PC-9 (cell line): ENCODE measurements around the gene TNK1. TPM values are rescaled to one million over a fixed set of nuclear protein-coding genes. Genes with fewer than 3 reads are reported as not detected.

Source experiments
- BruUV-seq: library from RNA; stranded (reverse); fragments of 400-500 nt; replicated peaks from 2 replicates; lab custom pipeline; 2021; lab: Mats Ljungman, UMichigan
- CTCF ChIA-PET: fragments of 300-600 bp; sonication (Branson Sonifier 250); formaldehyde crosslinking; loops from one replicate; lab custom pipeline; 2022; ENCODE audit warnings: antibody characterized with exemption; lab: Charles Lee
- POLR2A ChIA-PET: fragments of 300-600 bp; sonication (Branson Sonifier 250); formaldehyde crosslinking; loops from one replicate; lab custom pipeline; 2022; ENCODE audit warnings: antibody characterized with exemption; ENCODE audit not compliant: unreplicated experiment; lab: Charles Lee
- DNase-seq, 2 experiments: peaks; one replicate each; pipeline versions ENCODE4 v3.0.0 to v3.0.0-alpha.2; 2015 to 2022; ENCODE audit warnings: mixed read lengths in 1 of 2
- H2AFZ ChIP-seq: fragments of 200-600 bp; sonication (generic); 2 replicates; pipeline ENCODE4 v1.8.1; 2017; ENCODE audit warnings: antibody characterized with exemption
- H3F3A ChIP-seq: fragments of 200-600 bp; sonication (generic); 2 replicates; pipeline ENCODE4 v1.8.1; 2017; ENCODE audit warnings: antibody characterized with exemption, mild to moderate bottlenecking, low read depth; ENCODE audit not compliant: insufficient read depth
- H3K27ac ChIP-seq: fragments of 200-600 bp; sonication (generic); 2 replicates; pipeline ENCODE4 v1.6.1; 2016; ENCODE audit warnings: mixed run types
- H3K27me3 ChIP-seq: fragments of 200-600 bp; sonication (generic); 2 replicates; pipeline ENCODE4 v1.6.1; 2016; ENCODE audit warnings: low read depth, mixed run types; ENCODE audit not compliant: insufficient read depth
- H3K36me3 ChIP-seq: fragments of 200-600 bp; sonication (generic); 2 replicates; pipeline ENCODE4 v1.6.1; 2016; ENCODE audit warnings: low read depth, mixed run types
- H3K4me1 ChIP-seq: fragments of 200-600 bp; sonication (generic); replicated peaks from 2 replicates; pipeline ENCODE4 v1.6.1; 2016; ENCODE audit warnings: mixed run types; ENCODE audit not compliant: insufficient read depth
- H3K4me2 ChIP-seq: fragments of 200-600 bp; sonication (generic); 2 replicates; pipeline ENCODE4 v1.6.1; 2017; ENCODE audit warnings: mixed run types
- H3K4me3 ChIP-seq: fragments of 200-600 bp; sonication (generic); 2 replicates; pipeline ENCODE4 v1.6.1; 2016; ENCODE audit warnings: mixed run types
- H3K79me2 ChIP-seq: fragments of 200-600 bp; sonication (generic); 2 replicates; pipeline ENCODE4 v1.6.1; 2017; ENCODE audit warnings: low read depth, mixed run types
- H3K9me2 ChIP-seq: fragments of 200-600 bp; sonication (generic); 2 replicates; pipeline ENCODE4 v1.8.1; 2017; ENCODE audit warnings: mild to moderate bottlenecking; ENCODE audit not compliant: insufficient read depth
- H3K9me3 ChIP-seq: fragments of 200-600 bp; sonication (generic); 2 replicates; pipeline ENCODE4 v1.8.1; 2016; ENCODE audit warnings: low read depth; ENCODE audit not compliant: insufficient read depth
- H4K20me1 ChIP-seq: fragments of 200-600 bp; sonication (generic); 2 replicates; pipeline ENCODE4 v1.8.1; 2017; ENCODE audit not compliant: insufficient read depth
- CTCF ChIP-seq: fragments of 200-600 bp; sonication (generic); conservative IDR thresholded peaks from 2 replicates; pipeline ENCODE4 v1.6.1; 2017; ENCODE audit warnings: mixed run types, antibody characterized with exemption, mild to moderate bottlenecking, moderate library complexity
- EZH2 ChIP-seq: fragments of 200-600 bp; sonication (generic); IDR thresholded peaks from 2 replicates; pipeline ENCODE4 v1.8.0; 2017; ENCODE audit warnings: antibody characterized with exemption, low read depth
- intact Hi-C: fragments of 100-400 bp; cut with micrococcal nuclease; formaldehyde crosslinking; loops from one replicate; pipeline ENCODE4 v1.10.0; 2022; ENCODE audit not compliant: unreplicated experiment
- total RNA-seq: library from RNA; stranded (reverse); gene quantifications from 2 replicates; pipeline ENCODE4 v1.2.3, GENCODE V29; 2021

TNK1 gene
- total RNA-seq, 1 experiment from 2014 or later, result 18.8 TPM

GRCh38 chr17:7391307-7391706 is 10.4 kb downstream of the TNK1 start:
- no peak for TF ChIP-seq EZH2
- TF ChIP-seq CTCF, result no peak
- CTCF ChIA-PET, result no interaction called here
- H3K4me2 ChIP-seq, result no peak overlapping the region
- no peak for DNase-seq
- 0 out of 2 replicates have a peak, but pooled peaks cover 3% of the 10 kb centered on the region for H3K4me1 ChIP-seq
- POLR2A ChIA-PET, result interaction anchor here (0.7 kb wide), 1 partner anchor 9 kb away, joined by 5 read pairs; no protein-coding TSS in a partner anchor
- no peak overlapping the region for H3K27ac ChIP-seq
- no peaks in the 10 kb centered on the region for H3K79me2 ChIP-seq
- H4K20me1 ChIP-seq, result no peaks in the 10 kb centered on the region
- H3K36me3 ChIP-seq, result no peaks in the 10 kb centered on the region
- H3K27me3 ChIP-seq, result no peaks in the 10 kb centered on the region
- H3K4me3 ChIP-seq, result no peak overlapping the region
- H3F3A ChIP-seq, result peaks cover 8% of the 10 kb centered on the region; the same call in 1 of the 2 replicates
- H3K9me2 ChIP-seq, result no peaks in the 10 kb centered on the region
- H2AFZ ChIP-seq, result no peak overlapping the region
- intact Hi-C loops, result no loop called here
- no TSS peak for BruUV-seq
- no peaks in the 10 kb centered on the region for H3K9me3 ChIP-seq

- intact Hi-C loops, result no loop called here
- ChIA-PET CTCF (no interaction called here), POLR2A (interaction anchor here (0.6 to 0.8 kb wide), 3 partner anchors 35 to 92 kb away, joined by 3 to 6 read pairs (median 5); no protein-coding TSS in a partner anchor)
- no peak for DNase-seq
- no peak for TF ChIP-seq EZH2
- 0 out of 2 replicates have a peak, but pooled peaks cover 3% of the 10 kb centered on the region for H3K4me1 ChIP-seq
- H3K79me2 ChIP-seq, result no peaks in the 10 kb centered on the region
- H3K4me3 ChIP-seq, result peak overlapping the region; percentile 78
- no peaks in the 10 kb centered on the region for H3K36me3 ChIP-seq
- no peaks in the 10 kb centered on the region for H4K20me1 ChIP-seq
- no peak overlapping the region for H3K27ac ChIP-seq
- no TSS peak for BruUV-seq
- no peaks in the 10 kb centered on the region for H3K9me3 ChIP-seq
- no peaks in the 10 kb centered on the region for H3K27me3 ChIP-seq
- H3K4me2 ChIP-seq, result peak overlapping the region; percentile 95
- no peak overlapping the region for H2AFZ ChIP-seq
- peaks cover 8% of the 10 kb centered on the region; the same call in 1 of the 2 replicates for H3F3A ChIP-seq
- H3K9me2 ChIP-seq, result no peaks in the 10 kb centered on the region
These were observed 12.1 kb downstream of the TNK1 start for GRCh38 chr17:7392696-7393612.

DNA sequence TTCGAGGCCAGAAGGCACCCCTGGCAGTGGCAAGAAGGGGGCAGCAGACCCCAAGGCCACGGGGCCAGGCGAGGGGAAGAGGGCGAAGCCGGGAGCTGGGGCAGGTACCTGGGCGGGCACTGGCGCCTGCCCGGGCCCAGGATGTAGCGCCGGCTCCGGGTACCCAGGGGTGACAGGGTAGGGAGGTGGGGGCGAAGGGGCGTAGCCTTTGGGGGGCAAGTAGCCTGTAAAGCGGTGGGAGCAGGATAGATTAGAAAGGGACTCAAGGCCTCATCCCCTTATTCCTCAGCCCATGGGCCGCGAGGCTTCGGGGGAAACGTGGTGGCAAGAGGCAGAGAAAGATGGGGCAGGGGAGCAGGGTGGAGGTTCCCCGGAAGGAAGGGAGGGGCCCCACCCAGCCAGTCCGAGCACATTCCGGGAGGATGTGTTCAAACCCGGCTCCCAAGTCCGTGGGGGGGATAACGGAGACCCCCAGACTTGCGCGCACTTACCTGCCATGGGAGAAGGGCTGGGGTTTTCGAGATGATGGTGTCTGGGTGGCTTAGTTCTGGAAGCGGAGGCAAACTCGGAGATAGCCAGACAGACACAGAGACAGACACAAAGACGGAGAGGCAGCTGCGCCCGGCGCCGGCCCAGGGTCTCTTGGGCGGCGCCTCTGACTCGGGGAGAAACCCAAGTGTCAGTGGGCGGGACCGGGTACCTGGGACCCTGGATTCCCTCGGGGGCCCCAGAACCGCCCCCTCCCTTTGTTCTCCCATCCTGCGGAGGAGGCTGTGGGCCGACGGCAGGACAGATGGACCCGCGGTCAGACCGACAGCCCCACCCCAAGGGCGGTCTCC is 12.9 kb downstream of the TNK1 start:
- H3K9me3 ChIP-seq, result no peaks in the 10 kb centered on the region
- H4K20me1 ChIP-seq, result no peaks in the 10 kb centered on the region
- H3K9me2 ChIP-seq, result no peaks in the 10 kb centered on the region
- TF ChIP-seq EZH2 (no peak), CTCF (no peak)
- H3K4me3 ChIP-seq, result peak overlapping the region; percentile 78
- H3F3A ChIP-seq, result peaks cover 8% of the 10 kb centered on the region; the same call in 1 of the 2 replicates
- H2AFZ ChIP-seq, result peak overlapping the region; percentile 71; the same call in 1 of the 2 replicates
- H3K4me1 ChIP-seq, result 0 out of 2 replicates have a peak, but pooled peaks cover 3% of the 10 kb centered on the region
- peak in 1 of 2 experiments; percentile 54 for DNase-seq
- peak overlapping the region; percentile 95 for H3K4me2 ChIP-seq
- no peaks in the 10 kb centered on the region for H3K27me3 ChIP-seq
- no peaks in the 10 kb centered on the region for H3K36me3 ChIP-seq
- POLR2A ChIA-PET, result interaction anchor here (0.5 to 1.3 kb wide), 8 partner anchors 8 to 196 kb away, joined by 3 to 31 read pairs (median 4); partner anchors contain the start of genes SOX15, TMEM102 and TMEM256
- H3K79me2 ChIP-seq, result no peaks in the 10 kb centered on the region
- CTCF ChIA-PET, result interaction anchor here (1.0 kb wide), 1 partner anchor 42 kb away, joined by 3 read pairs; the partner anchor contains the start of gene TMEM102
- BruUV-seq, result TSS peak; percentile 35
- intact Hi-C loops, result loop anchor here (1.0 to 2.0 kb wide), 3 partner anchors 10 to 165 kb away; partner anchors contain the start of genes TMEM256 and TNFSF13
- H3K27ac ChIP-seq, result no peak overlapping the region
